BLaER1 treated with 17β-estradiol and CSF1 and Interleukin-3, amounts not matched to agents 10 nM and 100 nM (cell line): ENCODE data around the gene LSM3.

Experiments
- H3K27ac ChIP-seq, 11 experiments: shearing (Covaris generic); formaldehyde crosslinking; 2 replicates each; pipeline ENCODE4 v1.8.1; 2022
- H3K27me3 ChIP-seq, 11 experiments: shearing (Covaris generic); formaldehyde crosslinking; 2 replicates each; pipeline ENCODE4 v1.8.1; 2022
- H3K36me3 ChIP-seq, 11 experiments: shearing (Covaris generic); formaldehyde crosslinking; 2 replicates each; pipeline ENCODE4 v1.8.1; 2022
- H3K4me1 ChIP-seq, 10 experiments: shearing (Covaris generic); formaldehyde crosslinking; 2 replicates each; pipeline ENCODE4 v1.8.1; 2022
- H3K4me2 ChIP-seq, 11 experiments: shearing (Covaris generic); formaldehyde crosslinking; 2 replicates each; pipeline ENCODE4 v1.8.1; 2022
- H3K4me3 ChIP-seq, 10 experiments: shearing (Covaris generic); formaldehyde crosslinking; 2 replicates each; pipeline ENCODE4 v1.8.1; 2022
- H3K9ac ChIP-seq, 11 experiments: shearing (Covaris generic); formaldehyde crosslinking; 2 replicates each; pipeline ENCODE4 v1.8.1; 2022
- H3K9me3 ChIP-seq, 11 experiments: shearing (Covaris generic); formaldehyde crosslinking; replicated peaks in 1 of 11; 2 replicates each; pipeline ENCODE4 v1.8.1; 2022
- H4K20me1 ChIP-seq, 11 experiments: shearing (Covaris generic); formaldehyde crosslinking; 2 replicates each; pipeline ENCODE4 v1.8.1; 2022
- Cebpa-rat ChIP-seq, 11 experiments: shearing (Covaris generic); IDR thresholded peaks; 2 replicates each; pipeline ENCODE4 v1.8.1; 2022

LSM3 gene

DNA sequence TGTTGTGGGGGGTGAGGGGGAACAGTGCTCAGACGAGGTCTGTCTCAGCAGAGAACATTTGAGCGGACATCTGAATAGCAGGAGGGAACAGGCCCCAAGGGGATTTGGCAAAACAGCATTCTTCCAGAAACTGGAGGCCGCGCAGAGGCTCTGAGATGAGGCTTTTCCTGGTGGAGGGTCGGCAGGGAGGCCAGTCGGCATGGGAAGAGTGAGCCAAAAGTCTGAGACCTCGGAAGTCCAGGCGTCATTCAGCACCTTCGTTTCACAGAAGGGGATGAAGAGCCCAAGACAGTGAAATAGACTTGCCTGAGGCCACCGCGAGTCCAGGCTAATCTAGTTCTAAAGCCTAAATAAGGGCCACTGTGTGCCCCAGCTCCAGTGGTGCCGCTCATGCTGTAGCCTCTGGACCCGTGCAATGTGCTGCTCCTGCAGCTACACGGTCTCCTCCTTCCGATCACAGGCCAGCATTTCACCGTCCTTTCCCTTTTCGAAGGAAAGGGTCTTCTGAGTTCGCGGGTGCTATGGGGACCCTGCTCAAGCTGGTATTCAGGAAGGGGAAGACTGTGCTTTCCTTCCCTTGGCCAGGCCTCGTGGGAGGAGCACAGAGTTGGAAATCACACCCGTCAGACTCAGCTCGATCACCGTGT lies 24.4 kb downstream of the LSM3 start:
- peaks cover 0 to 25% (median 19%) of the 10 kb centered on the region in 10 experiments; a peak in 18 of 20 replicates for H3K4me1 ChIP-seq
- H3K36me3 ChIP-seq: peaks cover 19 to 34% (median 25%) of the 10 kb centered on the region in 11 experiments; a peak in 21 of 22 replicates
- no peak for TF ChIP-seq Cebpa-rat (IDR thresholded peaks at IDR 0.05)
- H3K4me3 ChIP-seq: no peak overlapping the region
- no peaks in the 10 kb centered on the region for H3K9me3 ChIP-seq
- 0 out of 22 replicates have a peak overlapping the region, but pooled peaks of 1 of the 11 experiments have one; percentile 0 for H3K9ac ChIP-seq
- 0 out of 22 replicates have a peak overlapping the region, but pooled peaks of 2 of the 11 experiments have one; percentile 5 to 19 for H3K27ac ChIP-seq
- H4K20me1 ChIP-seq: peaks cover 0 to 15% (median 4%) of the 10 kb centered on the region in 11 experiments; a peak in 7 of 22 replicates
- no peaks in the 10 kb centered on the region for H3K27me3 ChIP-seq
- no peak overlapping the region for H3K4me2 ChIP-seq

DNA sequence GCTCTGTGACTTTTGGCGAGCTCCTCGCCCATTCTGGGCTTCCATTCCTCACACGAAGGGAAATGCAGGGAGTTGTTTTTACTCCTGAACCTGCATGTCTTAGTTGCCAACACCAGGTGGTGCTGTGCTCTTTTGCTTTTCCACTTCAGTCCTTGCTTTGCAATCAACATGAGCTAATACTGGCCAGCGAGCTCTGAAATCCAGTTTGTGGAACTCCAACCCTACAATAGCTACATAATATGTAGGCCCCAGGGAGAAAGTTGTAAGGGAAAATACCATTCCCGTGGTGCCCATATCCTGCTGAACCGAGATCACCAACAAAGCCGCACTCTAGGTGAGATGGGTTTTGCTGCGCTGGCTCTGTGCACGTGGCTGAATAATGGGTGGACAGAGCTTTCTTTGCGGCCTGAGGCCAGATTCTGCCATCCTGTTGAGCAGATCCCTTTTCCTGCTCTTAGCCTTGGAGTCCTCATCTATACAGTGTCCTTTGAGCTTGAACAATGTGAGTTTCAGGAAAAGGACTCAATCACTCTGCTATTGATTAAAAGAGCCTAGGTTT lies 25.0 kb downstream of the LSM3 start:
- no peaks in the 10 kb centered on the region for H3K9me3 ChIP-seq
- H3K4me2 ChIP-seq: peak overlapping the region in 6 of 11 experiments; percentile 14 to 72 (median 55); a peak in 8 of 22 replicates
- peak overlapping the region in 6 of 11 experiments; percentile 21 to 72 (median 66); a peak in 8 of 22 replicates for H3K27ac ChIP-seq
- H3K4me3 ChIP-seq: no peak overlapping the region
- no peak for TF ChIP-seq Cebpa-rat (IDR thresholded peaks at IDR 0.05)
- H3K27me3 ChIP-seq: no peaks in the 10 kb centered on the region
- peaks cover 13 to 28% (median 19%) of the 10 kb centered on the region in 11 experiments; a peak in 21 of 22 replicates for H3K36me3 ChIP-seq
- peaks cover 0 to 15% (median 4%) of the 10 kb centered on the region in 11 experiments; a peak in 7 of 22 replicates for H4K20me1 ChIP-seq
- 0 out of 22 replicates have a peak overlapping the region, but pooled peaks of 2 of the 11 experiments have one; percentile 8 to 44 for H3K9ac ChIP-seq
- H3K4me1 ChIP-seq: peaks cover 0 to 25% (median 19%) of the 10 kb centered on the region in 10 experiments; a peak in 18 of 20 replicates

DNA sequence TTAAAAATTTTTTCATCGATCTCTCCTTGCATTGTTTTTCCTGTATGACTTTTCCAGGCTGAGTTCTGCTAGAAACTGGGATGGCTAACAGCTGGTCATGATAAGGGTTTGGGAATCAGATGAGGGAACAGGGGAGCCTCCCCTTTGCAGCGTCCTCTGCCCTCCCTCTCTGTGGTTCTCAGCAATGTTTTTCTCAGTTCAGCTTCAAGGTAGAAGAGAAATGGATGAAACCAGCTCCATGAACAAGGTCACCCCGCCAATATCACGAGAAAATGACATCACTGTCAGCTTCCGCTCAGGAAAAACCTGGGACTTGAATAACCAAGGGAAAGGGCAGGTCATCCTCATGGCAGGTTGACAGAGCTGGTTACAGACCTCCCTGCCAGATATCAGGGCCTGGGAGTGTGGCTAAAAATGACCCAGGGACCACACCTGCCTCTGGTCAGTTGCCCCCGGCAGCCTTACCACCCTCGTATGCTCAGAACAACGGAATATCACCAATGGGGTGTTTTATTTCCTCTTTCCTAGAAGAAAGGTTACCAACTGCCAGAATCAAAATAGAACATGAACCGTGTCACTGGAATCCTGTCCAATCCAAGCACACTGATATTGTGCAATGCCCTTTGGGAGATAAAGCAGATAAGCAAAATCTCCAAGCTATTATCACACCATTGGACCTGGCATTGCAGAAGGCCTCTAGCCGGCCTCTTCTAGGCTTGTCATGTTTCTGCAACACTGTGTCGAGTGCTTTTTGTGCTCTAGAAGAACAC lies 26.1 kb downstream of the LSM3 start:
- H3K36me3 ChIP-seq: peaks cover 2 to 17% (median 8%) of the 10 kb centered on the region in 11 experiments; a peak in 21 of 22 replicates
- peak overlapping the region in 9 of 11 experiments; percentile 38 to 72 (median 64); a peak in 16 of 22 replicates for H3K27ac ChIP-seq
- H4K20me1 ChIP-seq: peaks cover 0 to 15% (median 4%) of the 10 kb centered on the region in 11 experiments; a peak in 7 of 22 replicates
- no peaks in the 10 kb centered on the region for H3K9me3 ChIP-seq
- H3K27me3 ChIP-seq: no peaks in the 10 kb centered on the region
- no peak overlapping the region for H3K4me3 ChIP-seq
- TF ChIP-seq Cebpa-rat (IDR thresholded peaks at IDR 0.05): peak in 9 of 11 experiments; percentile 68 to 93 (median 87); a peak in 20 of 22 replicates
- H3K4me2 ChIP-seq: peak overlapping the region in 10 of 11 experiments; percentile 9 to 72 (median 55); a peak in 18 of 22 replicates
- peaks cover 0 to 25% (median 19%) of the 10 kb centered on the region in 10 experiments; a peak in 18 of 20 replicates for H3K4me1 ChIP-seq
- H3K9ac ChIP-seq: peak overlapping the region in 7 of 11 experiments; percentile 7 to 51 (median 32); a peak in 9 of 22 replicates

DNA sequence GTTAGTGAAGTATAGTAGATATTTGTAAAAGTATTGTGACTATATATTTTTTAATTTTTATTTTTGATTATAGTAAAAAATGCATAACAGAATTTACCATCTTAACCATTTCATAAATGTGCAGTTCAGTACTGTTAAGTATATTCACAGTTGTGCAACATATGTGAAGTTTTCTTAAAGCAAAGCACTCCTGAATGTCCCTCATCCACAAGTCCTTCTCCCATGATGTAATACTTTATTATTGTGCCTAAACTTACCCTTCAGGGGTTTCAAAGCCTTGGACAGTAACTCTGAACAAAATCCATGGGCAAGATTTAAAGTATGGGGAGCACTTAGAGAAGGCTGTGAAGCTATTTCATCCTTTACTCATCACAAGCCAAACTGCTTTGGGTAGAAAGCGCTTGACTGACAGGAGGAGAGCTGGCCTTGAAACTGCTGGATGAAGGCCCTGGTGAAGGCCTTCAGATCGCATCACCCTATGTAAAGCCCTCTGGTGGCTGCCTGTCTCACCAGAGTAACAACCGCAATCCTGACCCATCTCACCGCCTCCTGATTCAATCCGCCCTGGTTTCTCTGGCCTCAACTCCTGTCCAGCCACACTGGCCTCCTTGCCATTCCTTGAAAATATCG lies 28.0 kb downstream of the LSM3 start:
- H3K4me2 ChIP-seq: no peak overlapping the region
- H3K4me1 ChIP-seq: peaks cover 0 to 25% (median 19%) of the 10 kb centered on the region in 10 experiments; a peak in 18 of 20 replicates
- no peaks in the 10 kb centered on the region for H3K36me3 ChIP-seq
- H3K9ac ChIP-seq: no peak overlapping the region
- H3K9me3 ChIP-seq: no peaks in the 10 kb centered on the region
- H4K20me1 ChIP-seq: peaks cover 0 to 10% (median 0%) of the 10 kb centered on the region in 11 experiments; a peak in 2 of 22 replicates
- no peaks in the 10 kb centered on the region for H3K27me3 ChIP-seq
- no peak overlapping the region for H3K4me3 ChIP-seq
- peak overlapping the region in 2 of 11 experiments; percentile 1 to 3; a peak in 1 of 22 replicates for H3K27ac ChIP-seq
- TF ChIP-seq Cebpa-rat (IDR thresholded peaks at IDR 0.05): no peak

DNA sequence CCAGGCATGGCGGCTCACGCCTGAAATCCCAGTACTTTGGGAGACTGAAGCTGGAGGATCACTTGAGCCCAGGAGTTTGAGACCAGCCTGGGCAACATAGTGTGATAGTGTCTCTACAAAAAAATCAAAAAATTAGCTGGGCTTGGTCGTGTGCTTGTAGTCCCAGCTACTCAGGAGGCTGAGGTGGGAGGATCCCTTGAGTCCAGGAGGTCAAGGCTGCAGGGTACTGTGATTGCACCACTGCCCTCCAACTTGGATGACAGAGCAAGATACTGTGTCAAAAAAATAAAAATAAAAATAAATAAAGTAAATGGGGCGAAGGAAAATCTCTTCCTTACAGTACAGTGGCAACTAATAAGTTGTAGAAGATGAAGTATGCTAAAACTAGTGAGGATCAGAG lies 29.6 kb downstream of the LSM3 start:
- Histone ChIP-seq H3K9me3 (no peaks in the 10 kb centered on the region), H3K4me3 (no peak overlapping the region), H3K4me1 (peaks cover 0 to 25% (median 19%) of the 10 kb centered on the region in 10 experiments; a peak in 18 of 20 replicates), H3K36me3 (no peaks in the 10 kb centered on the region), H4K20me1 (0 out of 22 replicates have a peak, but pooled peaks cover 0 to 2% (median 0%) of the 10 kb centered on the region in 11 experiments), H3K4me2 (no peak overlapping the region), H3K27ac (no peak overlapping the region), H3K27me3 (no peaks in the 10 kb centered on the region), H3K9ac (no peak overlapping the region)
- no peak for TF ChIP-seq Cebpa-rat (IDR thresholded peaks at IDR 0.05)

DNA sequence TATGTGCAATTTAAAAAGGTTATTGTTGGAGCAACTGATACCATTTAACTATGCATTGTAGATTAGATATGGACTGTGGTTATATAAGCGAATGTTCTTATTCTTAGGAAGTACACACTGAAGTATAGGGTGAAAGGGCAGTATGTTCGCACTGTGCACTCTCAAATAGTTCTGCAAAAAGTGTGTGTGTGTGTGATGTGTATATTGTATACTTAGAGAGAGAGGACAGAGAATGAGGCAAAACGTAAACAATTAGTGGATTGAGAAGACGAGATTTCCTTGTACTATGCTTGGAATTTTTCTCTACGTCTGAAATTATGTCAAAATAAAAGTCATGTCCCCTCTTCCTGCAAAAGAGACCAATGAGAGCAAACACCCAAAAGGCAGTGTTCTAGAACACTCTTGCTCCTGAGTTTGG lies 30.4 kb downstream of the LSM3 start:
- Histone ChIP-seq H3K27ac (no peak overlapping the region), H3K4me3 (no peak overlapping the region), H4K20me1 (no peaks in the 10 kb centered on the region), H3K9me3 (no peaks in the 10 kb centered on the region), H3K4me1 (peaks cover 0 to 17% (median 14%) of the 10 kb centered on the region in 10 experiments; a peak in 18 of 20 replicates), H3K4me2 (no peak overlapping the region), H3K9ac (no peak overlapping the region), H3K27me3 (no peaks in the 10 kb centered on the region), H3K36me3 (no peaks in the 10 kb centered on the region)
- no peak for TF ChIP-seq Cebpa-rat (IDR thresholded peaks at IDR 0.05)

DNA sequence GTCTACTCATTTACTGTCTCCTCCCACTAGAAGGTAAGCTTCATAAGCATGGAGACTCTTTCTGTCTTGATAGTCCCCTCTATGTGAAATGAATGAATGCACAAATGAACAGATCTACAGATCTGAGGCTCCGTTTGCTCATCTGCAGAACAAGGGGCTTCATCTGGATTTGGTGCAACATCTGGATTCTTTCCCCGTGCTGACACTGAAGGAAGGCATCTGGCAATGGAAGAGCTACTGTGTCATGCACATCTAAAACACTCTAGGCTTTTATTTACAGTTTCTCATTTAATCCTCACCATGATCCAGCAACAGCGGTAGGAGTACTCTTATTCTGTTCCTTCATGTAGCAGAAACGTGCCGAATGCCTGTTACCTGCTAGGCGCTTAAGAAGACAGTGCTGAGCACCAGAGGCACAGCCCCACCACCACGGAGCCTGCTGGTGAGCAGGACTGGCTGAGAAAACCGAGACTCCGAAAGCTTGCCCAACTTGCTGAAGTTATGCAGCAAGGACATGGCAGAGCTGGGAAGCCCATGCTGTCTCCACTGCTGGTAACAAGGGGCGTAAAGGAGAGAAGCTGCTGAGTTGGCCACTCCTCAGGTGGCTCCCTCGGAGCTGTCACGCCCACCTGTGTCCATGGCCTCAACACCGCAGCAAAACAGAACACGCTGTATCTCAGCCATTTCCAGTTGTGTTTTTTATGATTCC lies 31.1 kb downstream of the LSM3 start:
- H3K4me2 ChIP-seq: no peak overlapping the region
- H3K36me3 ChIP-seq: no peaks in the 10 kb centered on the region
- TF ChIP-seq Cebpa-rat (IDR thresholded peaks at IDR 0.05): no peak
- no peak overlapping the region for H3K27ac ChIP-seq
- no peaks in the 10 kb centered on the region for H3K9me3 ChIP-seq
- peaks cover 0 to 9% (median 7%) of the 10 kb centered on the region in 10 experiments; a peak in 18 of 20 replicates for H3K4me1 ChIP-seq
- H3K9ac ChIP-seq: no peak overlapping the region
- no peaks in the 10 kb centered on the region for H4K20me1 ChIP-seq
- H3K4me3 ChIP-seq: no peak overlapping the region
- no peaks in the 10 kb centered on the region for H3K27me3 ChIP-seq

DNA sequence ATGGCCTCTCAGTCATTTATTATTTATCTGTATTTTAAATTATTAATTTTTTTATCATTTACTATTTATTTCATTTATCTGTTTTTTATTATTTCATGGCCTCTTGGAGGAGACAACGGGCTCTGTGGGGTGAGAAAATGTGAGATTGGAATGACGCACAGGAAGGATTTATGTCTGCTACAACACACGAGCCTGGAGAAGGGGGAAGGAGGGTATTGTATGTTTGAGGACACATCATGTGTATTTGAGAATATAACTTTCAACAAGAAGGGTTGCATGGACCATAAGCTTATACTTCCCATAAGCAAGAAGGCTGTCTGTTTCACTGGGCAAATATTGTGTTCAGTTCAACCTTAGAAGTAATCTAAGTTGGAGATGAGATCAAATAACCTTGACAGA lies 31.7 kb downstream of the LSM3 start:
- Histone ChIP-seq H3K27ac (no peak overlapping the region), H3K36me3 (no peaks in the 10 kb centered on the region), H3K4me2 (no peak overlapping the region)

More for the DNA sequence above, 31.7 kb downstream of the LSM3 start:
- Histone ChIP-seq H3K27me3 (no peaks in the 10 kb centered on the region), H4K20me1 (no peaks in the 10 kb centered on the region), H3K4me3 (no peak overlapping the region), H3K9me3 (no peaks in the 10 kb centered on the region), H3K4me1 (peaks cover 0 to 4% (median 2%) of the 10 kb centered on the region in 10 experiments; a peak in 8 of 20 replicates), H3K9ac (no peak overlapping the region)
- no peak for TF ChIP-seq Cebpa-rat (IDR thresholded peaks at IDR 0.05)
